GM21723 (cell line): ENCODE results near the gene NF2.

Experiments
- ATAC-seq: cut with Tn5 transposase; IDR thresholded peaks from one replicate; pipeline ENCODE4 v1.9.1; 2021; ENCODE audit warnings: mild to moderate bottlenecking, moderate library complexity; ENCODE audit not compliant: unreplicated experiment

Gene NF2

GRCh38 chr22:29629903-29630516, 26.6 kb downstream of the NF2 start:
- ATAC-seq = no peak

- ATAC-seq = no peak
Observed at GRCh38 chr22:29630987-29631386, 27.6 kb downstream of the NF2 start.

GRCh38 chr22:29631725-29632124, 28.3 kb downstream of the NF2 start:
- no peak for ATAC-seq

GRCh38 chr22:29632672-29633071, 29.2 kb downstream of the NF2 start:
- no peak for ATAC-seq

GRCh38 chr22:29633514-29634312, 30.3 kb downstream of the NF2 start:
- no peak for ATAC-seq

GRCh38 chr22:29634847-29635246, 31.4 kb downstream of the NF2 start:
- ATAC-seq = no peak

GRCh38 chr22:29635734-29636357, 32.4 kb downstream of the NF2 start:
- ATAC-seq = no peak

GRCh38 chr22:29636751-29637150, 33.3 kb downstream of the NF2 start:
- no peak for ATAC-seq

- ATAC-seq = no peak
Observed at GRCh38 chr22:29637181-29637580, 33.7 kb downstream of the NF2 start.

- no peak for ATAC-seq
Observed at GRCh38 chr22:29638678-29639077, 35.2 kb downstream of the NF2 start.

GRCh38 chr22:29639096-29639495, 35.7 kb downstream of the NF2 start:
- ATAC-seq = no peak

GRCh38 chr22:29641042-29641699, 37.7 kb downstream of the NF2 start:
- ATAC-seq = no peak

GRCh38 chr22:29641700-29642330, 38.4 kb downstream of the NF2 start:
- ATAC-seq = no peak

GRCh38 chr22:29642694-29643093, 39.3 kb downstream of the NF2 start:
- no peak for ATAC-seq

GRCh38 chr22:29647954-29648737, 44.7 kb downstream of the NF2 start:
- no peak for ATAC-seq

GRCh38 chr22:29650370-29650769, 46.9 kb downstream of the NF2 start:
- ATAC-seq = no peak

- ATAC-seq = no peak
Observed at GRCh38 chr22:29651652-29652051, 48.2 kb downstream of the NF2 start.

GRCh38 chr22:29654420-29654819, 51.0 kb downstream of the NF2 start:
- ATAC-seq = no peak

- ATAC-seq = no peak
Observed at GRCh38 chr22:29654882-29655281, 51.4 kb downstream of the NF2 start.

GRCh38 chr22:29658176-29658575, 54.7 kb downstream of the NF2 start:
- no peak for ATAC-seq
